IMR-90 (cell line): ENCODE results near the gene CTDSP2.

Experiments
- CEBPB ChIP-seq: IDR thresholded peaks from 2 replicates; pipeline ENCODE4 v1.6.1; 2012; ENCODE audit warnings: low read depth, low read length, improper control_type of control experiment
- CHD1 ChIP-seq: IDR thresholded peaks from 2 replicates; pipeline ENCODE4 v1.6.1; 2012; ENCODE audit warnings: low read depth, low read length, improper control_type of control experiment
- CTCF ChIP-seq: conservative IDR thresholded peaks from 2 replicates; pipeline ENCODE4 v1.5.1; 2012; ENCODE audit warnings: mild to moderate bottlenecking, low read depth, low read length, improper control_type of control experiment
- FOS ChIP-seq: fragments of 150-350 bp; IDR thresholded peaks from 2 replicates; pipeline ENCODE4 v1.6.1; 2016; ENCODE audit warnings: low read depth, low read length
- MAFK ChIP-seq: IDR thresholded peaks from 2 replicates; pipeline ENCODE4 v1.6.1; 2012; ENCODE audit warnings: low read depth, low read length, improper control_type of control experiment
- MXI1 ChIP-seq: IDR thresholded peaks from 2 replicates; pipeline ENCODE4 v1.6.1; 2012; ENCODE audit warnings: low read depth, mild to moderate bottlenecking, low read length, moderate library complexity, borderline replicate concordance
- NFE2L2 ChIP-seq: fragments of 150-350 bp; IDR thresholded peaks from 2 replicates; pipeline ENCODE4 v1.6.1; 2016; ENCODE audit warnings: low read depth, mild to moderate bottlenecking, low read length
- POLR2A ChIP-seq: IDR thresholded peaks from 2 replicates; pipeline ENCODE4 v1.6.1; 2012; ENCODE audit warnings: mild to moderate bottlenecking, low read depth, low read length
- RAD21 ChIP-seq: IDR thresholded peaks from 2 replicates; pipeline ENCODE4 v1.6.1; 2012; ENCODE audit warnings: low read length, improper control_type of control experiment
- RCOR1 ChIP-seq: IDR thresholded peaks from 2 replicates; pipeline ENCODE4 v1.6.1; 2012; ENCODE audit warnings: mild to moderate bottlenecking, low read length, improper control_type of control experiment; ENCODE audit not compliant: insufficient replicate concordance
- RFX5 ChIP-seq: IDR thresholded peaks from 2 replicates; pipeline ENCODE4 v1.8.0; 2012; ENCODE audit warnings: low read depth, mild to moderate bottlenecking, low read length, moderate library complexity
- USF2 ChIP-seq: fragments of 150-350 bp; IDR thresholded peaks from 2 replicates; pipeline ENCODE4 v1.6.1; 2017; ENCODE audit warnings: mild to moderate bottlenecking, antibody characterized with exemption, low read length, low read depth

GRCh38 chr12:57852620-57853500, 6.3 kb upstream of the CTDSP2 start:
- no peak for TF ChIP-seq POLR2A
- TF ChIP-seq CTCF = no peak
- TF ChIP-seq FOS = no peak
- no peak for TF ChIP-seq CEBPB
- no peak for TF ChIP-seq RCOR1
- TF ChIP-seq NFE2L2 = no peak
- TF ChIP-seq MXI1 = no peak
- TF ChIP-seq RAD21 = no peak
- no peak for TF ChIP-seq CHD1
- no peak for TF ChIP-seq USF2
- TF ChIP-seq RFX5 = no peak
- no peak for TF ChIP-seq MAFK
